Epithelial cell of esophagus (primary cell): Measurements from ENCODE around the gene MYCBP2.

Experiments
- DNase-seq: peaks from one replicate; pipeline ENCODE4 v3.0.0; 2010; ENCODE audit warnings: low read depth
- H3K4me3 ChIP-seq: 2 replicates; pipeline ENCODE4 v1.5.1; 2011; ENCODE audit warnings: mild to moderate bottlenecking, low read length, control low read depth
- CTCF ChIP-seq: IDR thresholded peaks from 2 replicates; pipeline ENCODE4 v1.5.1; 2011; ENCODE audit warnings: low read depth, mild to moderate bottlenecking, low read length, control low read depth, inconsistent platforms; ENCODE audit not compliant: insufficient read depth; ENCODE audit errors: missing control alignments

Gene MYCBP2

GRCh38 chr13:77061362-77061761 is 265.5 kb downstream of the MYCBP2 start:
- DNase-seq = no peak
- H3K4me3 ChIP-seq = no peak overlapping the region
- TF ChIP-seq CTCF = no peak

GRCh38 chr13:77056886-77057285 is 270.0 kb downstream of the MYCBP2 start:
- H3K4me3 ChIP-seq = no peak overlapping the region
- TF ChIP-seq CTCF = no peak
- DNase-seq = no peak

GRCh38 chr13:77056382-77056781 is 270.5 kb downstream of the MYCBP2 start:
- no peak overlapping the region for H3K4me3 ChIP-seq
- TF ChIP-seq CTCF = no peak
- no peak for DNase-seq

GRCh38 chr13:77055158-77055557 is 271.7 kb downstream of the MYCBP2 start:
- DNase-seq = no peak
- no peak for TF ChIP-seq CTCF
- no peak overlapping the region for H3K4me3 ChIP-seq

- no peak for DNase-seq
- no peak for TF ChIP-seq CTCF
- H3K4me3 ChIP-seq = no peak overlapping the region
Observed at GRCh38 chr13:77053192-77053591, 273.7 kb downstream of the MYCBP2 start.

GRCh38 chr13:77048681-77049080 is 278.2 kb downstream of the MYCBP2 start:
- TF ChIP-seq CTCF = no peak
- DNase-seq = no peak
- H3K4me3 ChIP-seq = no peak overlapping the region

- no peak for DNase-seq
- H3K4me3 ChIP-seq = no peak overlapping the region
- no peak for TF ChIP-seq CTCF
Observed at GRCh38 chr13:77047649-77048343, 279.1 kb downstream of the MYCBP2 start.
